PC-3 (cell line): ENCODE measurements around the gene TGM3.

Source experiments
- EZH2 ChIP-seq: fragments of 300-600 bp; sonication (generic); IDR thresholded peaks from one replicate; pipeline ENCODE4 v1.6.1; 2017; ENCODE audit warnings: antibody characterized with exemption, mild to moderate bottlenecking, low read length; ENCODE audit not compliant: unreplicated experiment
- TF ChIP-seq, protein P1 (sequence below): fragments of 300-600 bp; sonication (generic); conservative IDR thresholded peaks from 2 replicates; pipeline ENCODE4 v1.5.1; 2017; ENCODE audit warnings: antibody characterized with exemption, low read depth, mild to moderate bottlenecking, low read length

DNA sequence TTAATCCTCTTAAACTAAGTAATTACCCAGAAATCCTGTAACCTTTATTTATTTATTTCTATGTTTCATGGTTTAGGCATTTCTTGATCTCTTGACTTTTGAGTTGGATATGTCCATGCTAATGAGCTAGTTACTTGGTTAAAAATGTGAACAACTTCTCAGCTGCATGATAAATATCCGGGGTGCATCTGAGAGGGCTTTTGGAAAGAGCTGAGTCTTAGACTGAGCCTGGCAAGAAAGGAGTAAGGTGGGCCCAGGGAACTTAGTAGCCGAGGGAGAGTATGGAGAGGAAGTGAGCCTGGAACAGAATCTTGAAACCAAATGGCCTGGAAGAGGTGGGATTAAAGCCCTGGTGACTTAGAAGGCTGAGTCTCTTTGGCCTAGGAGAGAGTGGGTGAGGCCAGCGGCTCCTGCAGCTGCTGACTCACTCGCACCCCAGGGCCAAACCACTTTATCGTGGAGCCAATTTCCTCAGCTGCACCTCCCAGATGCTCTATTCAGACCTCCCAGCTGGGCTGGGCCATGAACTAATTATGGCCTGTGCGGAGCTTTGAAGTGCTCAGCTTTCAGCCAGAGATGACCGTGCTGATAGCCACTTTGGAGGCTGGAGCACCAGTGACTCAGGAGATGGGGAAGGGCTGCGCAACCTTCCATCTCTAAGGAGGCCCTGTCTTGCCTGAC, 19.1 kb downstream of the TGM3 start:
- TF ChIP-seq, protein P1, sequence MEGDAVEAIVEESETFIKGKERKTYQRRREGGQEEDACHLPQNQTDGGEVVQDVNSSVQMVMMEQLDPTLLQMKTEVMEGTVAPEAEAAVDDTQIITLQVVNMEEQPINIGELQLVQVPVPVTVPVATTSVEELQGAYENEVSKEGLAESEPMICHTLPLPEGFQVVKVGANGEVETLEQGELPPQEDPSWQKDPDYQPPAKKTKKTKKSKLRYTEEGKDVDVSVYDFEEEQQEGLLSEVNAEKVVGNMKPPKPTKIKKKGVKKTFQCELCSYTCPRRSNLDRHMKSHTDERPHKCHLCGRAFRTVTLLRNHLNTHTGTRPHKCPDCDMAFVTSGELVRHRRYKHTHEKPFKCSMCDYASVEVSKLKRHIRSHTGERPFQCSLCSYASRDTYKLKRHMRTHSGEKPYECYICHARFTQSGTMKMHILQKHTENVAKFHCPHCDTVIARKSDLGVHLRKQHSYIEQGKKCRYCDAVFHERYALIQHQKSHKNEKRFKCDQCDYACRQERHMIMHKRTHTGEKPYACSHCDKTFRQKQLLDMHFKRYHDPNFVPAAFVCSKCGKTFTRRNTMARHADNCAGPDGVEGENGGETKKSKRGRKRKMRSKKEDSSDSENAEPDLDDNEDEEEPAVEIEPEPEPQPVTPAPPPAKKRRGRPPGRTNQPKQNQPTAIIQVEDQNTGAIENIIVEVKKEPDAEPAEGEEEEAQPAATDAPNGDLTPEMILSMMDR: no peak
- TF ChIP-seq EZH2: no peak
